ENCODE results near the gene NFYC. TPM values are rescaled to one million over a fixed set of nuclear protein-coding genes. Genes with fewer than 3 reads are reported as not detected.

NFYC gene
- total RNA-seq, 2 experiments from 2014 or later: 71.5 to 74.4 TPM

DNA sequence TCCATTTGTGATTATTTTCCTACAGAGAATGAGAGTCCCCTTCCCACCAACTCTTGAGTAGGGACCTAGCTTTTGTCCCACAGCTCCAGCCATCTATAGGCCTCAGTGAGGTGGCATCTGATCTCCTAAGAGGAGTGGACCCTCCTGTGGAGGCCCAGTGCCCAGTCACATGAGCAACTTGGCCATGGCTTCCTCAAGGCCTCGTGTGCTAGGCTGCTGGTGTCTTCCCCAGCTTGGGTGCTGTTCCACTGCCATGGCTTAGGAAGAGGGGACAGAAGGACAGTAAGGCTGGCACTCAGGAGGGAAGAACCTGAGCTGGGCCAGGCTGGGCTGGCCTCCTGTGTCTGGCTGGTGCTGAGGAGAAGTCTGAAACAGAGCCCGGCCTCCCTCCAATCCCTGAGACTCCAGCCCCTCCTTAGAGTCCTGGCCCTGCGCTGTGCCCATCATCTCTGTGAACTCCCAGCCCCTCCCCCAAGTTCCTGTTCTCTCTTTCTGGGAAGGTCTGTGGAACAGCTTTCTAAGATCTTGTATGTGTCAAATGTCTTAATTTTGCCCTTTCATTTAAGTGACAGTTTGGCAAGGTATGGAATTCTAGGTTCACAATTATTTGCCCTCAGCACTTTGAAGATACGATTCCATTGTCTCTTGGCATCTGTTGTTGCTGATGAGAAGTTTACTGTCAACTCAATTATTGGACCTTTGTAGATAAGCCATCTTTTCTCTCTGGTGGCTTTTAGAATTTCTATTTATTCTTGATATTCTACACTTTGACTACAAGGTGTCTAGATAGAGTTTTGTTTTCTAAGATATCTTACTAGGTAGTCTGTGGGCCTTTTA, 85.0 kb downstream of the NFYC start:
- Mint-ChIP-seq H3K9me3 (ENCODE audit: insufficient read depth) (peaks cover 3% of the 10 kb centered on the region), H3K4me3 (no peak overlapping the region), H3K4me1 (ENCODE audit: low read depth) (peaks cover 18% of the 10 kb centered on the region), H3K27me3 (ENCODE audit: low read depth) (no peaks in the 10 kb centered on the region), H3K27ac (no peak overlapping the region), H3K36me3 (ENCODE audit: low read depth) (peaks cover 33% of the 10 kb centered on the region)
- ATAC-seq (no peak), DNase-seq (no peak)
- ChIA-PET POLR2A (no interaction called here), CTCF (interaction anchor here (0.8 to 10.7 kb wide), 10 partner anchors 12 to 174 kb away, joined by 3 to 273 read pairs (median 26); partner anchors contain the start of gene CITED4)

DNA sequence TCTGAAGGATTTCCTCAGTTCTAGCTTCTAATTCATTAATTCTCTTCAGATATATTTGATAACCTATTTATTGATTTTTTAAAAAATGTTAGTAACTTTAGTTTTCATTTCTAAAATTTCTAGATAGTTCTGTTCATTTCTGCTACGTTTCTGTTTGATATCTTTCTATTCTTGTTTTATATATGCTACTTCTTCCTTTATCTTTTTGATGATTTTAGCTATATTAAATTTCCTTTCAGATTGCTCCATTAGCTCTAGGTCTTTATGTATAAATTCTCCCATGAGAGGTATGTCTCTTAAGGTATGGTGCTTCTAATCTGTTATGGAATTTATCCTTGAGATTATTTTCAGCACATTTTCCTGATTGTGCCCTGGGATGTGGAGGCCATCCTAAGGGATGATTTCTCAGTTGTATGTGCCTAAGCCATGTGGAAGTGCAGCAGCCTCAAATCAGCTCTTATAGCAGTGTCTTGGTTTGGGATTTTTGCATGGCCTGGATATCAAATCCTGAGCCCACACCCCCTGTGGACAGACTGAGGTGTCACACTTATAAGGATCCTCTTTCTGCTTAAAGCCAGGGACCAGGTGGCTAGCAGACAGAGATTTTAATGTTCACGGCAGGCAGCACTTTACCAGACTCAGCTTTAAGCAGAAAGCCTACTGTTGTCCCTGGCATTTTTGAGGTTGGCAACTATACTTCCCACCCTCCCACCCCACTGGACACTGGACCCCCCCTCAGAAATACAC, 85.9 kb downstream of the NFYC start:
- POLR2A ChIA-PET: no interaction called here
- Mint-ChIP-seq H3K27me3 (ENCODE audit: low read depth) (peaks cover 6% of the 10 kb centered on the region), H3K4me3 (no peak overlapping the region), H3K9me3 (ENCODE audit: insufficient read depth) (peaks cover 3% of the 10 kb centered on the region), H3K4me1 (ENCODE audit: low read depth) (peaks cover 18% of the 10 kb centered on the region), H3K27ac (no peak overlapping the region), H3K36me3 (ENCODE audit: low read depth) (peaks cover 29% of the 10 kb centered on the region)
- CTCF ChIA-PET: interaction anchor here (1.2 to 10.7 kb wide), 3 partner anchors 64 to 173 kb away, joined by 4 to 273 read pairs (median 80); no protein-coding TSS in a partner anchor
- DNase-seq (no peak), ATAC-seq (no peak)

DNA sequence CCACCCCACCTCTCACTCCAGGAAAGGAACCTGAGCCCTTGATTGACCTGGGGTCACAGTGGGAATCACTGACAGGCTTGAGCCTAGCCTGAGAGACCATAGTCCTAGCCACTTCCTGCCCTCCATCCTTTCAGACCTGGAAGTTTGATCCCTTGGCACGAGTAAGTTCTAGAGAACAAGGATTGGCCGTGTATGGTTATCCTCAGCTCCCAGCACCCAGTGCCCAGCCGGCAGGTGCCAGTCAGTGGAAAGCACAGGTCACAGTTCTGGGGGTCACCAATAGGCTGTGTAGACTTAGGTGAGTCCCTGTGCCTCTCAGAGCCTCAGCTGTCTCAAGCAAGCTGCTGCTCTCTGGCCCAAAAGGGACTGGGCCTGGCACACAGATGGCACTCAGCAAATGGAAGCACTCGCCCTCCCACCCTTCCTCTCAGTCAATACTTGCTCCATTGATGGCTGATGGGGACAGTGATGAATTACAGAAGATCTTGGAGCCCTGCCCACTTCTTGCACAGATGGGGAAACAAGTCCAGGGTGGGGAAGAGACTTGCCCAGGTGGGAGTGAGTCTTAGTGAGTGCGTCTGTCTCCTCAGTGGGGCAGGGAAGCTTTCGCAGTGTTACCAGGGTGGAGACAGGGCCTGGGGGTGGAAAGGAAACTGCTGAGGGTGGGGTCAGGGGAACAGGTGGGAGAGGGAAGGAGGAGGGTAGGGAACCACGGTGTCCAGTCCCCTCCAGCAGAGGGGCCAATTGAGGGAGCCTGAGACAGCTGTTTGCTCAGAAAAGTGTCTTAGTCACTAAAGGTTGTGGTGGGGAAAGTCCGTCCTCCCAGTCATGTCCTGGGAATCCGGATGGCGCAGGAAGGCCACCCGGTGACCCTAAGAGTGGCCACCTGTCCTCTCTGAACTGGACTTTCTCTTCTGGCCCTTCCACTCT, 89.4 kb downstream of the NFYC start:
- no peak overlapping the region for H3K27ac Mint-ChIP-seq
- DNase-seq (no peak), ATAC-seq (no peak)
- peaks cover 18% of the 10 kb centered on the region for H3K36me3 Mint-ChIP-seq (ENCODE audit: low read depth)
- CTCF ChIA-PET: interaction anchor here (1.1 to 1.3 kb wide), 3 partner anchors 17 to 168 kb away, joined by 3 to 4 read pairs (median 3); no protein-coding TSS in a partner anchor
- H3K4me3 Mint-ChIP-seq: no peak overlapping the region
- H3K4me1 Mint-ChIP-seq (ENCODE audit: low read depth): peaks cover 27% of the 10 kb centered on the region
- POLR2A ChIA-PET: interaction anchor here (1.7 kb wide), 1 partner anchor 69 kb away, joined by 5 read pairs; no protein-coding TSS in a partner anchor
- H3K27me3 Mint-ChIP-seq (ENCODE audit: low read depth): peaks cover 27% of the 10 kb centered on the region
- H3K9me3 Mint-ChIP-seq (ENCODE audit: insufficient read depth): peaks cover 3% of the 10 kb centered on the region

DNA sequence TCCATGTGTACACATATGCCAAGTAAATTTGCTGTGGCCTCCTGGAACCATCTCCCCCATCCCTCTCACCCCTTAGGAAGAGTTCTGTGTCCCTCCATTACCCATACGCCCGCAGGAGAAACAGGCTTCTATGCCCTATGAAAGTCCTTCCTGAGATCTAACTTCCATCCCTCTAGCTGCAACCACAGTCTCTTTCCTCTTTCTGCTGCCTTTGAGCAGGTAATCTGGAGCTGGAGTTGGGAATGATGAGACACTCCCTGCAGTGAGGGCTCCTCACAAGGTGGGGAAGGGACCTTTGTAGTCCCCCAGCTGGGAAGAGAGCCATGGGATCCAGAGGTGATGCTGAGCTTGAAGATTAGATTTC, 90.1 kb downstream of the NFYC start:
- ChIA-PET POLR2A (no interaction called here), CTCF (interaction anchor here (1.1 kb wide), 2 partner anchors 16 to 169 kb away, joined by 3 to 4 read pairs; no protein-coding TSS in a partner anchor)
- no peak overlapping the region for H3K4me3 Mint-ChIP-seq
- peaks cover 30% of the 10 kb centered on the region for H3K4me1 Mint-ChIP-seq (ENCODE audit: low read depth)
- H3K27ac Mint-ChIP-seq: no peak overlapping the region
- ATAC-seq: no peak
- H3K9me3 Mint-ChIP-seq (ENCODE audit: insufficient read depth): peaks cover 3% of the 10 kb centered on the region
- no peak for DNase-seq
- peaks cover 11% of the 10 kb centered on the region for H3K36me3 Mint-ChIP-seq (ENCODE audit: low read depth)
- H3K27me3 Mint-ChIP-seq (ENCODE audit: low read depth): peaks cover 27% of the 10 kb centered on the region

DNA sequence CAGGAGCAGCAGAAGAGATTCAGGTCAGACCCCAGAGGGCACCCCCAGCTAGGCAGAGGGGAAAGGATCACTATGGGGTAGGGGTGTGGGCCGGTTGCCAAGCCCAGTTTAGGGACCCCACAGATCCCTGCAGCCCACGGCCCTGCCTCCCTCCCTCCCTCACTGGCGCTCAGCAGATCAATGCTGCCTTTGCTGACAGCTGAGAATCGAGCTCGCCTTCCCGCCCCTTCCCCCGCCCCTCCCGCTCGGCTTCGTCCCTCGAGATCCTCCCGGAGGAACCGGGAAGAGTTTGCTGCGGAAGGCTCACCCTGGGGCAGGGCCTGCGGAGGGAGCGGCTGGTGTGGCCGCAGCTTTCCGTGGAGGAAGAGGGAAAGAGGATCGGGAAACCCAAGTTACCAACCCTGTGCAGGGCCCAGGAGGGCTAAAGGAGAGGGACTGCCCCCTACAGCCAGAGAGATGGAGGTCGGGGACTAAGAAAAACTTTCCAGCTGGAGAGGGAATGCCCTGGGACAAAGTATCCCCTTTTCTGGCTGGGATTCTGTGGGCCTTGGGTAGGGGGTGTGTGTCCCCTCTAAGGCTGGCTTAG, 91.0 kb downstream of the NFYC start:
- DNase-seq (no peak), ATAC-seq (no peak)
- Mint-ChIP-seq H3K36me3 (ENCODE audit: low read depth) (peaks cover 4% of the 10 kb centered on the region), H3K27ac (no peak overlapping the region), H3K4me3 (no peak overlapping the region), H3K27me3 (ENCODE audit: low read depth) (peaks cover 27% of the 10 kb centered on the region), H3K4me1 (ENCODE audit: low read depth) (peaks cover 33% of the 10 kb centered on the region), H3K9me3 (ENCODE audit: insufficient read depth) (peaks cover under 1% of the 10 kb centered on the region)
- ChIA-PET POLR2A (interaction anchor here (1.2 kb wide), 1 partner anchor 13 kb away, joined by 5 read pairs; no protein-coding TSS in a partner anchor), CTCF (interaction anchor here (1.1 to 1.2 kb wide), 2 partner anchors 26 to 67 kb away, joined by 3 to 4 read pairs; no protein-coding TSS in a partner anchor)

DNA sequence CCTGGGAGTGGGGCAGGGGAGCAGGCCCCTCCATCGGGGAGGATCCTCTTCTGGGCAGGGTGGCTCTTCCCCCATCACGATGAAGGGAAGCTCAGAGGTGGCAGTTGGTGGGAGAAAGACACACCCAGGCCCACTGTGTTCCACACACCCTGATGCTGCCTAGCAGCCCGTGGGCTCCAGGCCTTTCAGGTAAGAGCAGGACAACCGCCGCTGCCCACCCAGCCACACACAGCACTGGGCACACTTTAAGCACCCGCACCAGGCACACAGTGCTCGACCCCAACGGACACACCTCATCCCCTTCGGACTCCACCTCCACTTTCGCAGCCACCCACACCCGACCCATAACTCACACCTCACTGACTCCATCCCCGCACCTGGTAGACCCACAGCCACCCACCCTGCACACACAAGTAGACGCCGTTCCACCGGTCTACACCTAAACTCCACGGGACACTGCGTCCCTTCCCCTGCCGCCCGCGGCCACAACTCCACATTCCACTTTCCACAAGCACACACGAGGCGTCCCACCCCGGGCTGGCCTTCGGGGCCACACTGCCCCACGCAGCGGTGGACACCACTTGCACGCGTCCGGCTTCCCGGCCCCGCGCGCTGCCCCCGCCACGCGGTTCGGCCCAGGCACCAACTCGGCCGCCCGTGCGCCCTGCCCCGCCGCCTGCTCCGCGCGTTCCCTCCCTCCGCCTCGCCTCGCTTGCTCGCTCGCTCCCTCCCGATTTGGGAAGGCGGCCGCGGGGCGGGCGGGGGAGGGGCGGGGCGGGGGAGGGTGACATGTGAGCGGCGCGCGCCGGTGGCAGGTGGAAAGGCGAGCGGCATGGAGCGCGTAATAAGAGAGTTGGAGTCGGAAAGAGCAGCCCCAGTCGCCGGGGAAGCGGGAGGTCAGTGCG, 91.7 kb downstream of the NFYC start, which contains the start of gene KCNQ4:
TSS of gene KCNQ4 (plus strand) at position 787 of the 905 bp plus-strand sequence. CDS start 307 bp downstream, outside the sequence.
- peaks cover 33% of the 10 kb centered on the region for H3K4me1 Mint-ChIP-seq (ENCODE audit: low read depth)
- ChIA-PET POLR2A (interaction anchor here (1.2 kb wide), 1 partner anchor 12 kb away, joined by 5 read pairs; no protein-coding TSS in a partner anchor), CTCF (interaction anchor here (1.1 to 2.1 kb wide), 3 partner anchors 9 to 67 kb away, joined by 3 to 7 read pairs (median 4); no protein-coding TSS in a partner anchor)
- ATAC-seq (peak; percentile 28), DNase-seq (no peak)
- H3K36me3 Mint-ChIP-seq (ENCODE audit: low read depth): peaks cover 3% of the 10 kb centered on the region
- no peak within 1 kb of the TSS for H3K27ac Mint-ChIP-seq
- peak within 1 kb of the TSS; percentile 41 for H3K4me3 Mint-ChIP-seq
- peaks cover 27% of the 10 kb centered on the region for H3K27me3 Mint-ChIP-seq (ENCODE audit: low read depth)
- H3K9me3 Mint-ChIP-seq (ENCODE audit: insufficient read depth): no peaks in the 10 kb centered on the region

DNA sequence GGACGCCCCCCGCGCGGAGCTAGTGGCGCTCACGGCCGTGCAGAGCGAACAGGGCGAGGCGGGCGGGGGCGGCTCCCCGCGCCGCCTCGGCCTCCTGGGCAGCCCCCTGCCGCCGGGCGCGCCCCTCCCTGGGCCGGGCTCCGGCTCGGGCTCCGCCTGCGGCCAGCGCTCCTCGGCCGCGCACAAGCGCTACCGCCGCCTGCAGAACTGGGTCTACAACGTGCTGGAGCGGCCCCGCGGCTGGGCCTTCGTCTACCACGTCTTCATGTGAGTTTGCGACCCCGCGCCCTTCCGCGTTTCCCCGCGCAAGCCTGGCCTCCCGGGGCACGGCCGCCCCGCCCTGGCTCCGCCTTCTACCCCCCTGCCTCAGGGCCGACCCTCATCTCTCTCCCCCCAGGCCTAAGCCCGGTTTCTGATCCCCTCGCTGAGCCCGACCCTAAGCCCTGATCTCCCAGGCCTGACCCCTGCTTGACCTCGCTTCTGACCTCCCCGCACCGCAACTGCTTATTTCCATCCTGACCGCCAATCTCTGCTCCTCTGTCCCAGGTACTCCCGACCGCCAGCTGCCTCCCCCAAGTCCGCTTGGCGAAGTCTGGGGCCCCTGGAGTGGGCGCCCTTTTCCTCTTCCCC, 92.8 kb downstream of the NFYC start:
- Mint-ChIP-seq H3K4me1 (ENCODE audit: low read depth) (peaks cover 26% of the 10 kb centered on the region), H3K36me3 (ENCODE audit: low read depth) (no peaks in the 10 kb centered on the region), H3K4me3 (peak overlapping the region; percentile 17), H3K9me3 (ENCODE audit: insufficient read depth) (no peaks in the 10 kb centered on the region), H3K27ac (no peak overlapping the region), H3K27me3 (ENCODE audit: low read depth) (peaks cover 27% of the 10 kb centered on the region)
- CTCF ChIA-PET: interaction anchor here (1.1 to 2.1 kb wide), 2 partner anchors 10 to 20 kb away, joined by 3 to 7 read pairs; no protein-coding TSS in a partner anchor
- DNase-seq (no peak), ATAC-seq (peak; percentile 47)
- POLR2A ChIA-PET: no interaction called here

DNA sequence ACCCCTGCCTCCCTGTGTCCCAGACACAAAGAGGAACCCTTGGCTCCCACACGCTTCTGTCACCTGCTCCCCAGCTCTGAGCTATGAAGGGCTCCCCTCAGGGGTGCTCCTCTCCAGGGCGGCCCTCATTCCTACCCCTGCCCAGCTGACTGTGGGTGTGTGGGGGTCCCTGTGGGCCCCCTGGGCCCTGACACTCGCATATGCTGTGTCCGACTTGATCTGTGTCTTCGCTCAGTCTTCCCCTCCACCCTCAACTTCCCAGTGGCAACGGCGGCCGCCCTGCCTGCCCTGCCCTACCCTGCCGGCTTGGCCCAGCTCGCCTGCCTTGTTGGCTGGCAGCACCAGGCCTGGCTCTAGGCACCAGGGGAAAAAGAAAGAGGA, 93.3 kb downstream of the NFYC start:
- CTCF ChIA-PET: interaction anchor here (1.1 to 2.1 kb wide), 2 partner anchors 10 to 20 kb away, joined by 3 to 7 read pairs; no protein-coding TSS in a partner anchor
- ATAC-seq: no peak
- no peaks in the 10 kb centered on the region for H3K9me3 Mint-ChIP-seq (ENCODE audit: insufficient read depth)
- POLR2A ChIA-PET: no interaction called here
- peaks cover 27% of the 10 kb centered on the region for H3K27me3 Mint-ChIP-seq (ENCODE audit: low read depth)
- no peak overlapping the region for H3K27ac Mint-ChIP-seq
- peaks cover 26% of the 10 kb centered on the region for H3K4me1 Mint-ChIP-seq (ENCODE audit: low read depth)
- H3K4me3 Mint-ChIP-seq: peak overlapping the region; percentile 17
- no peak for DNase-seq
- no peaks in the 10 kb centered on the region for H3K36me3 Mint-ChIP-seq (ENCODE audit: low read depth)

DNA sequence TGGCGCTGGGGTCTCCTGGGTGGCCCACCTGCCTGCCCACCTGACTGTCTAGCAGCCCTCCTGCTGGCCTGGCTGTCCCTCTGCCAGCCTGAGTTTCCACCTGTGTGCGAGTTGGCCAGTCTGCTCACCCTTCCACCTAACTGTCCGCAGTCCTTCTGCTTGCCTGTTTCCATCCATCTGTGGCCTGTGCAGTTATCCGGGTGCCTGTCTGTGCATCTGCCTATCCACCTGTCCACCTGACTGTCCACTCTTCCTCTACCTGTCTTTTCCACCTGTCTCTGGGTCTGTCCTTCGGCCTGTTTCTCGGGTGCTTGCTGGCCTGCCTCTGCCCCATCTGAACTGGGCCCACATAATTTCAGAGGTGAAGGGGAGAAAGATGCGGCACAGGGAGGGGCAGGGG, 93.9 kb downstream of the NFYC start:
- peaks cover 23% of the 10 kb centered on the region for H3K4me1 Mint-ChIP-seq (ENCODE audit: low read depth)
- ChIA-PET POLR2A (no interaction called here), CTCF (interaction anchor here (2.1 kb wide), 1 partner anchor 11 kb away, joined by 7 read pairs; no protein-coding TSS in a partner anchor)
- H3K36me3 Mint-ChIP-seq (ENCODE audit: low read depth): no peaks in the 10 kb centered on the region
- H3K27ac Mint-ChIP-seq: no peak overlapping the region
- DNase-seq: no peak
- H3K27me3 Mint-ChIP-seq (ENCODE audit: low read depth): peaks cover 27% of the 10 kb centered on the region
- H3K9me3 Mint-ChIP-seq (ENCODE audit: insufficient read depth): no peaks in the 10 kb centered on the region
- no peak for ATAC-seq
- no peak overlapping the region for H3K4me3 Mint-ChIP-seq

Measured in activated CD8-positive, alpha-beta T cell treated with anti-CD3 and anti-CD28 coated beads, Interleukin-2, amount 10 ng/mL, durations not matched to agents 7 days and 5 days (primary cell).